AG09309 (cell line): ENCODE data around the gene NUDT13.

Experiments
- DNase-seq: peaks from one replicate; pipeline ENCODE4 v3.0.0-alpha.2; 2010; ENCODE audit warnings: low read depth
- H3K4me3 ChIP-seq: 2 replicates; pipeline ENCODE4 v1.5.1; 2011; ENCODE audit warnings: mild to moderate bottlenecking, low read depth, low read length, moderate library complexity; ENCODE audit not compliant: control insufficient read depth
- TF ChIP-seq, protein P1 (sequence below): IDR thresholded peaks from 2 replicates; pipeline ENCODE4 v1.5.1; 2011; ENCODE audit warnings: mild to moderate bottlenecking, low read depth, low read length, inconsistent platforms; ENCODE audit not compliant: insufficient read depth, control insufficient read depth; ENCODE audit errors: missing control alignments

The NUDT13 gene

DNA sequence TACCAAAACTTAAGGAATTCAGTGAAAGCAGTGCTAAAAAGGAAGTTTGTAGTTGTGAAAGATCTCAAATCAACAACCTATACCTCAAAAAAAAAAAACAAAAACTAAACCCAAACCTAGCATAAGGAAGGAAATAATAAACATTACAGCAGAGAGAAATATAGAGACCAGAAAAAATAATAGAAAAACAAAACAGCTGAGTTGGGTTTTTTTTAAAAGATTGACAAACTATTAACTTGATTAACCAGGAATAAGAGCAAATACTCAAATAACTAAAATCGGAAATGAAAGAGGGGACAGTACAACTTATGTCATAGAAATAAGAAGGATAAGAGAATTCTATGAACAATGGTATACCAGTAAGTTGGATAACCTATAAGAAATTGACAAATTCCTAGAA lies 50.8 kb downstream of the NUDT13 start:
- TF ChIP-seq, protein P1, sequence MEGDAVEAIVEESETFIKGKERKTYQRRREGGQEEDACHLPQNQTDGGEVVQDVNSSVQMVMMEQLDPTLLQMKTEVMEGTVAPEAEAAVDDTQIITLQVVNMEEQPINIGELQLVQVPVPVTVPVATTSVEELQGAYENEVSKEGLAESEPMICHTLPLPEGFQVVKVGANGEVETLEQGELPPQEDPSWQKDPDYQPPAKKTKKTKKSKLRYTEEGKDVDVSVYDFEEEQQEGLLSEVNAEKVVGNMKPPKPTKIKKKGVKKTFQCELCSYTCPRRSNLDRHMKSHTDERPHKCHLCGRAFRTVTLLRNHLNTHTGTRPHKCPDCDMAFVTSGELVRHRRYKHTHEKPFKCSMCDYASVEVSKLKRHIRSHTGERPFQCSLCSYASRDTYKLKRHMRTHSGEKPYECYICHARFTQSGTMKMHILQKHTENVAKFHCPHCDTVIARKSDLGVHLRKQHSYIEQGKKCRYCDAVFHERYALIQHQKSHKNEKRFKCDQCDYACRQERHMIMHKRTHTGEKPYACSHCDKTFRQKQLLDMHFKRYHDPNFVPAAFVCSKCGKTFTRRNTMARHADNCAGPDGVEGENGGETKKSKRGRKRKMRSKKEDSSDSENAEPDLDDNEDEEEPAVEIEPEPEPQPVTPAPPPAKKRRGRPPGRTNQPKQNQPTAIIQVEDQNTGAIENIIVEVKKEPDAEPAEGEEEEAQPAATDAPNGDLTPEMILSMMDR = no peak
- no peak overlapping the region for H3K4me3 ChIP-seq
- DNase-seq = no peak

DNA sequence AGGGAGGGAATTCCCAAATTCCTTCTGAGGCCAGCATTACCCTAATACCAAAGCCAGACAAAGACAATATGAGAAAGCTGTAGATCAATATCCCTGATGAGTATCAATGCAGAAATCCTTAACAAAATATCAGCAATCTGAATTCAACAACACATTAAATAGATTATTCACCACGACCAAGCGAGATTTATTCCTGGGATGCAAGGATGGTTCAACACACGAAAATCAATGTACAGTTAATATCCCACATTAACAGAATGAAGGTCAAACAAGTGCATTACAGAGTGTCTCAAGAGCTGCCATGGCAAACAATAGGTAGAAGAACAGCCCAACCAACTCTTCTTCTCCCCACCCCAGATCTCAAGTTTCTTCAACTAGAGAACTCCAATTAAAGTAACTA lies 51.4 kb downstream of the NUDT13 start:
- TF ChIP-seq, protein P1 = no peak
- no peak for DNase-seq
- no peak overlapping the region for H3K4me3 ChIP-seq

DNA sequence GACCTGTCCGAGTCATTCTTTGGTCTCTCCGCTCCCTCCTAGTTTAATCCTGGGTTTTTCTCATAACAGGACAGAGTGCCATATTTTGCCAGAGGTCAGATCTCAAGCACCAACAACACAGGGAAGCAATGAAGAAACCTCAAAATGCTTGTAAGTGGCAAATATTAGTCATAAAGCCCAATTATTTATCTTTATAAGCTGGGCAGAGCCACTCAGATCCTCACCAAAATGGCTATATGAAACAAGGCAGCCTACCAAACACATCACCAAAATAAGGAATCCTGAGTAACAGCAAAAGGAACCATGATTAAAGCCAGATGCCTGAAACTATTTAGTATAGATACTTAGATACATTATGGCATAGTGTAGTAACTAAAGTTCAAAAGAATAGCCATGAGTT lies 52.8 kb downstream of the NUDT13 start:
- DNase-seq = no peak
- TF ChIP-seq, protein P1 = no peak
- H3K4me3 ChIP-seq = no peak overlapping the region

DNA sequence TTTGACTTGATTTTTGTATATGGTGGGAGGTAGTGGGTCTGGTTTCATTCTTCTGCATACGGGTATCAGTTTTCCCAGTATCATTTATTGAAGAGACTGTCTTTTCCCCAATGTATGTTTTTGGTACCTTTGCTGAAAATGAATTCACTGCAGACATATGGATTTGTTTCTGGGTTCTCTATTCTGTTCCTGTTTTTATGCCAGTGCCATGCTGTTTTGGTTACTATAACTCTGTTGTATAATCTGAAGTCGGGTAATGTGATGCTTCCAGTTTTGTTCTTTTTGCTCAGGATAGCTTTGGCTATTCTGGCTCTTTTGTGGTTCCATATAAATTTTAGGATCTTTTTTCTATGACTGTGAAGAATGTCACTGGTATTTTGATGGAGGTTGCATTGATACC lies 56.7 kb downstream of the NUDT13 start:
- peak overlapping the region; percentile 63; the same call in 1 of the 2 replicates for H3K4me3 ChIP-seq
- TF ChIP-seq, protein P1 = no peak
- no peak for DNase-seq

DNA sequence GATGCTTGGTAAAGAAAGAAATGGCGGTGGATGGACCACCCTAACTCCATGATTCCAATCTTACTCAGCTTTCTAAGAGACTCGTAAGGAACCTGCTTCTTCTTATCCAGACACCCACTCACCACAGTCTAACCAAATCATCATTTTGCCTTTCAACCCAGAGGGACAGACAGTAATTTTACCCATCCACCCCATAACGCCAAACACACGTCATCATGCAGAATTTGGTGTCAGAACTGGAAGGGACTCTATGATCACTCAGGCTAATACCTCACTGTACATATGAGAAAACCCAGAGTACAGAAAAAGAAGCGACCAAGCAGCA lies 57.2 kb downstream of the NUDT13 start:
- no peak for DNase-seq
- H3K4me3 ChIP-seq = peak overlapping the region; percentile 63
- TF ChIP-seq, protein P1 = no peak

DNA sequence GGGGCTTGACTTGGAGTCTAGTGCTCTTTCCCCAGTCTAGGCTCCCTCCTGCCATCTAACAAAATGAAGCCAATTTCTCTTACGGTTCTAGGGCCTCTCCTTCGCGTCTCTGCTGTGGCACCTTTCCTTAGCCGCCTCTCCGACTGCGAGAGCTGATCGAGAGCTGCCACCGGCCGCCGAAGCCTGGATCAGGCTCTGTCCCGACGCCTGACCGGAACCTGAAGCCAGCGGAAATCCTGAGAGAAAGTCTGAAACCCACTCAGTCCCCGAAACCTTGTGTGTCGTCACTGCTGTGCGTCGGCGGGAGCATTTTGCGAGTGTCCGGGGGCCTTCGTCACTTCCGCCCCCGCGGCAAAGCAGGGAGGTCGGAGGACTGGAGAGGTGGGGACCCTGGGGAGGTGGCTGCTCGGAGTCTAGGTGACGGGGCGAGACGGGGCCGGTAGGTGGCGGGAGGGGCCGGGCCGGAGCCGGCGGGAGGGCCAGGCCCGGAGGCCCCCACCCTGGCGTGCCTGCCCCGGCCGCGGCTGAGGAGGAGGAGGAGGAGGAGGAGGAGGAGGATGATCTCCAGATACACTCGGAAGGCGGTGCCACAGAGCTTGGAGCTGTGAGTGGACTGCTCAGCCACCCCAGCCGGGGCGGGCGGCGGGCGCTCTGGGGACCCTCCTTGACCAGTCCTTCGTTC lies 57.7 kb downstream of the NUDT13 start, which contains the start of the genes ECD and FAM149B1:
Gene ECD, minus strand, starts transcription at position 226 of the 682 bp plus-strand sequence. CDS start 4,071 bp downstream, outside the sequence.
Gene FAM149B1, plus strand, starts transcription at position 337 of the 682 bp plus-strand sequence. Its CDS starts 221 bp downstream, at position 558.
- H3K4me3 ChIP-seq = peak within 1 kb of the TSS; percentile 63
- TF ChIP-seq, protein P1 = no peak
- DNase-seq = peak; percentile 61
